GM10248 (cell line): Measurements from ENCODE around the gene RALGAPA2.

Source experiments
- CTCF ChIA-PET: fragments of 300-600 bp; sonication (Branson Sonifier 250); formaldehyde crosslinking; extraction: SDS; loops from one replicate; lab custom pipeline; 2021; ENCODE audit warnings: antibody characterized with exemption; lab: Yijun Ruan, JAX
- POLR2A ChIA-PET: fragments of 350-650 bp; sonication (Branson Sonifier 250); formaldehyde crosslinking; extraction: SDS; loops from one replicate; lab custom pipeline; 2020; ENCODE audit warnings: antibody characterized with exemption; lab: Yijun Ruan, JAX
- DNase-seq: peaks from one replicate; pipeline ENCODE4 v3.0.0; 2012; ENCODE audit errors: extremely low spot score
- CTCF ChIP-seq: IDR thresholded peaks from 2 replicates; pipeline ENCODE4 v1.5.1; 2012; ENCODE audit warnings: mild to moderate bottlenecking, low read depth; ENCODE audit errors: extremely low read depth, missing control alignments, control extremely low read depth

The RALGAPA2 gene

GRCh38 chr20:20492521-20493332 is 219.7 kb downstream of the RALGAPA2 start:
- no peak for TF ChIP-seq CTCF
- ChIA-PET CTCF (interaction anchor here (0.9 to 3.0 kb wide), 5 partner anchors 10 to 74 kb away, joined by 3 to 10 read pairs (median 3); no protein-coding TSS in a partner anchor), POLR2A (no interaction called here)
- DNase-seq, result no peak

DNA sequence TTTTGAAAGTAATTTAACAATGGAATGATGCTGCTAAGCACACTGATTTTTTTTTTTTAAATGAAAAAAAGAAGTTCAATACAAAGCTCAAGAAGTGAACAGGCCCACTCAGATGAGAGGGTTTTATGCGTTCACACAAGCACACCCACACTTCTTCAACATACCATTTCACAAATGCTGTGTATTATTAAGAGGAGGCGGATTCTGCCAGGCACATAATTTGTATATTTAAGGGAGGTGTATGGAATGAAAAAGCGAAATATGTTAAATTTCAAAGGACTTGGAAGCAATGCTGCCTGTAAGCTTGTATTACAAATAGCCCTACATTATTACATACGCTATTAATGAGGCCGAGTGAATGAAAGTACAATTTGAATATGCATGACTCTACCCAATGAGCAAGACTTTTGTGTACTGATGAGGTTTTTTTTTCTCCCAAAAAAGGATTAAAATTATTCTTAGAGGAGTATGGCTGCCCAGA is 220.6 kb downstream of the RALGAPA2 start:
- POLR2A ChIA-PET, result interaction anchor here (0.7 kb wide), 1 partner anchor 27 kb away, joined by 3 read pairs; no protein-coding TSS in a partner anchor
- CTCF ChIA-PET, result interaction anchor here (1.2 to 3.0 kb wide), 4 partner anchors 9 to 59 kb away, joined by 3 to 10 read pairs (median 4); no protein-coding TSS in a partner anchor
- no peak for TF ChIP-seq CTCF
- DNase-seq, result no peak

GRCh38 chr20:20491110-20491783 is 221.2 kb downstream of the RALGAPA2 start:
- DNase-seq, result peak; percentile 26
- CTCF ChIA-PET, result interaction anchor here (1.2 to 3.0 kb wide), 5 partner anchors 8 to 59 kb away, joined by 3 to 10 read pairs (median 4); no protein-coding TSS in a partner anchor
- no peak for TF ChIP-seq CTCF
- POLR2A ChIA-PET, result interaction anchor here (0.5 to 0.7 kb wide), 2 partner anchors 27 to 124 kb away, joined by 3 to 4 read pairs; no protein-coding TSS in a partner anchor

GRCh38 chr20:20490673-20491072 is 221.8 kb downstream of the RALGAPA2 start:
- ChIA-PET CTCF (interaction anchor here (0.9 to 1.8 kb wide), 3 partner anchors 8 to 23 kb away, joined by 3 to 4 read pairs (median 4); no protein-coding TSS in a partner anchor), POLR2A (interaction anchor here (0.5 kb wide), 1 partner anchor 124 kb away, joined by 4 read pairs; no protein-coding TSS in a partner anchor)
- no peak for DNase-seq
- no peak for TF ChIP-seq CTCF

GRCh38 chr20:20489648-20490341 is 222.6 kb downstream of the RALGAPA2 start:
- TF ChIP-seq CTCF, result no peak
- no peak for DNase-seq
- POLR2A ChIA-PET, result interaction anchor here (0.8 kb wide), 1 partner anchor 23 kb away, joined by 3 read pairs; no protein-coding TSS in a partner anchor
- CTCF ChIA-PET, result interaction anchor here (0.7 to 1.8 kb wide), 6 partner anchors 9 to 38 kb away, joined by 3 to 7 read pairs (median 3); no protein-coding TSS in a partner anchor
